Lower leg skin (tissue), 3 donors: ENCODE results near the gene ARID1B.

Experiments
- POLR2A ChIP-seq, 2 donors: fragments of 450-650 bp; IDR thresholded peaks; one replicate each; pipeline ENCODE4 v1.6.1; 2016 to 2017; ENCODE audit warnings: antibody characterized with exemption in 2 of 2, mild to moderate bottlenecking in 1 of 2, moderate library complexity in 1 of 2
- TF ChIP-seq, protein P1 (sequence below), 3 donors: fragments of 450-650 bp; IDR thresholded peaks; one replicate each; pipeline ENCODE4 v1.5.1; 2016; ENCODE audit warnings: antibody characterized with exemption in 3 of 3, mild to moderate bottlenecking in 3 of 3, moderate library complexity in 2 of 3

DNA sequence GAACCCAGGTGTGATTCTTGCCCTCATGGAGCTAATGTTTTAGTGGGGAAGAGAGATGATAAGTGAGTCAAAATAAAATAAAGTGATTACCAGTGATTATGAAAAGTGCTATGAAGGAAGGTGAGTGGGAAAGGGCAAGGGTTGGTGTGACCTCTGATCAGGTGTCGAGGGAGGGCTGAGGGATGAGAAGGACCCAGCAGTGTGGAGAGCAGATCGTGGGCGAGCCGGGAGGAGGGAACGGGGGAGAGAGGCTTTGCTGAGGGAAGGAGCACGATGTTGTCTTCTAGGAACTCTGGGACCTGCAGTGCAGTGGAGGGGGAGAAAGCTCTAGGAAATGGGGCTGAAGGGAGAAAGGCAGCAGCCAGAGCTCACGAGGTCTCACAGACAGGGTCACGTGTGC, 354.1 kb downstream of the ARID1B start:
- TF ChIP-seq, protein P1, sequence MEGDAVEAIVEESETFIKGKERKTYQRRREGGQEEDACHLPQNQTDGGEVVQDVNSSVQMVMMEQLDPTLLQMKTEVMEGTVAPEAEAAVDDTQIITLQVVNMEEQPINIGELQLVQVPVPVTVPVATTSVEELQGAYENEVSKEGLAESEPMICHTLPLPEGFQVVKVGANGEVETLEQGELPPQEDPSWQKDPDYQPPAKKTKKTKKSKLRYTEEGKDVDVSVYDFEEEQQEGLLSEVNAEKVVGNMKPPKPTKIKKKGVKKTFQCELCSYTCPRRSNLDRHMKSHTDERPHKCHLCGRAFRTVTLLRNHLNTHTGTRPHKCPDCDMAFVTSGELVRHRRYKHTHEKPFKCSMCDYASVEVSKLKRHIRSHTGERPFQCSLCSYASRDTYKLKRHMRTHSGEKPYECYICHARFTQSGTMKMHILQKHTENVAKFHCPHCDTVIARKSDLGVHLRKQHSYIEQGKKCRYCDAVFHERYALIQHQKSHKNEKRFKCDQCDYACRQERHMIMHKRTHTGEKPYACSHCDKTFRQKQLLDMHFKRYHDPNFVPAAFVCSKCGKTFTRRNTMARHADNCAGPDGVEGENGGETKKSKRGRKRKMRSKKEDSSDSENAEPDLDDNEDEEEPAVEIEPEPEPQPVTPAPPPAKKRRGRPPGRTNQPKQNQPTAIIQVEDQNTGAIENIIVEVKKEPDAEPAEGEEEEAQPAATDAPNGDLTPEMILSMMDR (IDR thresholded peaks at IDR 0.05), result no peak
- TF ChIP-seq POLR2A (IDR thresholded peaks at IDR 0.05), result no peak
